Keratinocyte (primary cell): ENCODE results near the gene RNF26. TPM values are rescaled to one million over a fixed set of nuclear protein-coding genes. Genes with fewer than 3 reads are reported as not detected.

Experiments used
- DNase-seq: peaks from one replicate; pipeline ENCODE4 v3.0.0-alpha.2; 2011; ENCODE audit warnings: low read depth, missing footprints, low spot score
- FAIRE-seq: peaks from 2 replicates; lab custom pipeline; 2011; peaks lifted over from hg19 to GRCh38; lab: Jason Lieb, UNC
- H2AFZ ChIP-seq: 2 replicates; pipeline ENCODE4 v1.6.0; 2012; ENCODE audit warnings: low read length, control low read depth, inconsistent platforms; ENCODE audit not compliant: control insufficient read depth
- H3K27ac ChIP-seq: 2 replicates; pipeline ENCODE4 v1.5.1; 2011; ENCODE audit warnings: low read length; ENCODE audit not compliant: control insufficient read depth, insufficient read depth
- H3K27me3 ChIP-seq: 3 replicates; pipeline ENCODE4 v1.6.0; 2011; ENCODE audit warnings: low read length; ENCODE audit not compliant: control insufficient read depth, insufficient read depth; ENCODE audit errors: extremely low read depth
- H3K36me3 ChIP-seq, 2 experiments: 2 replicates in 1 of 2; 3 replicates in 1 of 2; pipeline ENCODE4 v1.5.1; 2011; ENCODE audit warnings: low read length in 2 of 2, mild to moderate bottlenecking in 1 of 2; ENCODE audit not compliant: control insufficient read depth in 2 of 2, insufficient read depth in 2 of 2; ENCODE audit errors: extremely low read depth in 1 of 2
- H3K4me1 ChIP-seq: 3 replicates; pipeline ENCODE4 v1.5.1; 2011; ENCODE audit warnings: low read length; ENCODE audit not compliant: control insufficient read depth, insufficient read depth; ENCODE audit errors: extremely low read depth
- H3K4me2 ChIP-seq: 3 replicates; pipeline ENCODE4 v1.6.0; 2011; ENCODE audit warnings: low read depth, low read length; ENCODE audit not compliant: control insufficient read depth, insufficient read depth; ENCODE audit errors: extremely low read depth
- H3K4me3 ChIP-seq, 3 experiments: fragments of 200-600 bp in 1 of 3; sonication (generic) in 1 of 3; 2 replicates in 2 of 3; 3 replicates in 1 of 3; pipeline ENCODE4 v1.5.1; 2011 to 2016; ENCODE audit warnings: low read length in 3 of 3, mild to moderate bottlenecking in 3 of 3, control low read depth in 2 of 3, inconsistent platforms in 1 of 3, low read depth in 1 of 3, mixed read lengths in 1 of 3, mixed run types in 1 of 3, moderate library complexity in 1 of 3; ENCODE audit not compliant: control insufficient read depth in 2 of 3, insufficient read depth in 2 of 3; ENCODE audit errors: extremely low read depth in 1 of 3
- H3K79me2 ChIP-seq: 2 replicates; pipeline ENCODE4 v1.6.0; 2012; ENCODE audit warnings: low read length; ENCODE audit not compliant: control insufficient read depth, insufficient read depth
- H3K9ac ChIP-seq: 3 replicates; pipeline ENCODE4 v1.6.0; 2011; ENCODE audit warnings: low read length; ENCODE audit not compliant: control insufficient read depth, insufficient read depth; ENCODE audit errors: extremely low read depth
- H3K9me1 ChIP-seq: 3 replicates; pipeline ENCODE4 v1.6.0; 2011; ENCODE audit warnings: low read length; ENCODE audit not compliant: control insufficient read depth, insufficient read depth; ENCODE audit errors: extremely low read depth
- H3K9me3 ChIP-seq: 2 replicates; pipeline ENCODE4 v1.5.1; 2012; ENCODE audit warnings: low read depth, low read length; ENCODE audit not compliant: control insufficient read depth
- H4K20me1 ChIP-seq: 3 replicates; pipeline ENCODE4 v1.6.0; 2011; ENCODE audit warnings: low read length; ENCODE audit not compliant: control insufficient read depth, insufficient read depth; ENCODE audit errors: extremely low read depth
- EZH2 ChIP-seq: IDR thresholded peaks from one replicate; pipeline ENCODE4 v1.6.1; 2012; ENCODE audit warnings: inconsistent platforms, mild to moderate bottlenecking, low read length, moderate library complexity
- dilution Hi-C: fragments of 300-500 bp; cut with MboI; formaldehyde crosslinking; loops from one replicate; pipeline ENCODE4 v1.7.0; 2020; ENCODE audit warnings: low sequenced_read_pairs; ENCODE audit not compliant: extremely low pct_ligation_motif_present
- polyA plus RNA-seq, 5 experiments: library from polyadenylated mRNA; depleted of rRNA in 3 of 5; stranded (reverse) in 3 of 5; stranded (forward) in 1 of 5; unstranded in 1 of 5; fragments of >200 nt; gene quantifications; 1 replicate in 1 of 5; 2 replicates in 3 of 5; 3 replicates in 1 of 5; pipeline versions ENCODE4 v1.2.1 to v1.2.3, GENCODE V29; 2011 to 2012; ENCODE audit warnings: missing spikeins in 2 of 5, low read depth in 1 of 5, low replicate concordance in 1 of 5
- TF ChIP-seq, protein P1 (sequence below), 3 experiments: IDR thresholded peaks in 1 of 3; conservative IDR thresholded peaks in 1 of 3; optimal IDR thresholded peaks in 1 of 3; 2 replicates in 2 of 3; 3 replicates in 1 of 3; pipeline versions ENCODE3 to v1.5.1; 2011; ENCODE audit warnings: low read length in 3 of 3, mild to moderate bottlenecking in 3 of 3, moderate library complexity in 2 of 3, control low read depth in 1 of 3, inconsistent platforms in 1 of 3; ENCODE audit not compliant: insufficient read depth in 2 of 3; ENCODE audit errors: extremely low read depth in 1 of 3

The RNF26 gene
- polyA plus RNA-seq, 1 donor (not counting 4 experiments of a cell fraction or from before 2014, with no cell fraction given), result 13.2 TPM

DNA sequence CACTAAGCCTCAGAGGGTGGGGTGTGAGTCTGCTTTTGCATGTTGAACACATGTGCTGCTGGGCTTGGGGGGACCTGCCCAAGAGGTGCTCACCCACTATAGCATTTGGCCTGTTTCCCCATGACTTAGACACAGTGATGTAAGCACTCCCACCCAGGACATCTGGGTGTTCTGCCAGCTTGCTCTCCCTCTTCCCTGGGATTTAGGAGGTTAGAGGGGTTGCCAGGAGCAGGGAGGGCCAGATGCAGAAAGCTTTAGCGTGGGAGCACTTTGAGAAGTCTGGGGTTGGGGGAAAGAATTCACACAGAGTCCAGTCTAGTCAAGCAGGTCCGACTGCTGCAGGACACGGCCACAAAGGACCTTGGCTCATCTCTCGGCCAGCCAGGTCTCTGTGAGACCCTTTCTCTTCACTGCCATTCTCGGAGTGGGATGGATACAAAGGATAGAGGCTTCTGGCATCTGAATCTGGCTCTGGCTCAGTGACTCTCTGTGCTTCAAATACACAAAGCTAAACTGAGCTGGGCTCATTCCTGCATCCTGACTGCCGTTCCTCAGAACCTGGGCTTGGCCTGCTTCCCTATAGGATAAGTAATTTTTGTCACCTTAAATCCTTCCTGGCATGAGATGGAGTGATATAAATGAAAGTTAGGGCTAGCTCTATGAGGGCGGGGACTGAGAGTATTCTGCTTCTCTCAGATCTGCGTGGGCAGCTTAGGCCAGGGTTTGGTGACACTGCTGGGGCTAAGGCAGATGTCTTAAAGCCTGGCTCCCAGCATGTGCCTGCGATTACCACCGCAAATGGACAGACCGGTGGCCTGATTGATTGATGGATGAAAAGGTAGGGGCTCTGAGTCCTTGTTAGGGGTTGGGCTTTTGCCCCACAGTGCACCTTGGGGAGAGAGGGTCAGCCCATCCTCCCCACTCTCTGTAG is 32.6 kb downstream of the RNF26 start:
- no peak overlapping the region for H3K9ac ChIP-seq
- no peak overlapping the region for H2AFZ ChIP-seq
- no peak overlapping the region for H3K27ac ChIP-seq
- H3K27me3 ChIP-seq, result peaks cover 29% of the 10 kb centered on the region
- H3K79me2 ChIP-seq, result no peaks in the 10 kb centered on the region
- H3K4me2 ChIP-seq, result no peak overlapping the region
- H3K36me3 ChIP-seq, result no peaks in the 10 kb centered on the region
- no peaks in the 10 kb centered on the region for H3K9me1 ChIP-seq
- H3K4me1 ChIP-seq, result peaks cover 8% of the 10 kb centered on the region
- no peaks in the 10 kb centered on the region for H3K9me3 ChIP-seq
- H4K20me1 ChIP-seq, result no peaks in the 10 kb centered on the region
- H3K4me3 ChIP-seq, result no peak overlapping the region
- FAIRE-seq, result no peak
- dilution Hi-C loops, result no loop called here
- DNase-seq, result no peak
- TF ChIP-seq, protein P1, sequence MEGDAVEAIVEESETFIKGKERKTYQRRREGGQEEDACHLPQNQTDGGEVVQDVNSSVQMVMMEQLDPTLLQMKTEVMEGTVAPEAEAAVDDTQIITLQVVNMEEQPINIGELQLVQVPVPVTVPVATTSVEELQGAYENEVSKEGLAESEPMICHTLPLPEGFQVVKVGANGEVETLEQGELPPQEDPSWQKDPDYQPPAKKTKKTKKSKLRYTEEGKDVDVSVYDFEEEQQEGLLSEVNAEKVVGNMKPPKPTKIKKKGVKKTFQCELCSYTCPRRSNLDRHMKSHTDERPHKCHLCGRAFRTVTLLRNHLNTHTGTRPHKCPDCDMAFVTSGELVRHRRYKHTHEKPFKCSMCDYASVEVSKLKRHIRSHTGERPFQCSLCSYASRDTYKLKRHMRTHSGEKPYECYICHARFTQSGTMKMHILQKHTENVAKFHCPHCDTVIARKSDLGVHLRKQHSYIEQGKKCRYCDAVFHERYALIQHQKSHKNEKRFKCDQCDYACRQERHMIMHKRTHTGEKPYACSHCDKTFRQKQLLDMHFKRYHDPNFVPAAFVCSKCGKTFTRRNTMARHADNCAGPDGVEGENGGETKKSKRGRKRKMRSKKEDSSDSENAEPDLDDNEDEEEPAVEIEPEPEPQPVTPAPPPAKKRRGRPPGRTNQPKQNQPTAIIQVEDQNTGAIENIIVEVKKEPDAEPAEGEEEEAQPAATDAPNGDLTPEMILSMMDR (optimal IDR thresholded peaks at IDR 0.05 in 1 of 3, IDR thresholded peaks at IDR 0.05 in 1 of 3, conservative IDR thresholded peaks at IDR 0.05 in 1 of 3; ENCODE audit: extremely low read depth in 1 of 3, insufficient read depth in 2 of 3, low read length in 3 of 3), result no peak
- no peak for TF ChIP-seq EZH2

DNA sequence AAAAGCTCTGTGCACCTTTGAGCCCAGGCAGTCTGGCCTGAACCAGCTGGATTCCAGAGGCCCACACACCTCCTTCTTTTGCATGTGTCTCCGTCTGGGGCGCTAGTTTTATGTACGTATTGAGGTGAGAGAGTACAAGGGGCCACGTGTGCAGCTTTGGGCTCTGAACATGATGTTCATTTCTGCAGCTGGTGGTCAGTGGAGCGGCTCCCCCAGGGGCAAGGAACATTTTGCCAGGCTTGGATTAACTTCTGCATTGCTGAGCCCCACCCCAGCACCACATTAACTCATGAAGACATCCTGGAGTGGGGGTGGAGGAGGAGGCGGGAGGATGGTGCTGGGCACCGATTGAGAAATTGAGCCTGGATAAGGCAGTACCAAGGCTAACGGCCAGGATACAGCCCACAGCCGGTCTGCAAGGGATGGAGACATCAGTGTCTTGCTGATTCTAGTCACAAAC is 33.4 kb downstream of the RNF26 start:
- dilution Hi-C loops, result no loop called here
- H3K4me2 ChIP-seq, result no peak overlapping the region
- H3K27ac ChIP-seq, result no peak overlapping the region

More for the DNA sequence above, 33.4 kb downstream of the RNF26 start:
- Histone ChIP-seq H3K79me2 (no peaks in the 10 kb centered on the region), H3K4me1 (peaks cover 8% of the 10 kb centered on the region), H3K27me3 (peaks cover 28% of the 10 kb centered on the region), H4K20me1 (no peaks in the 10 kb centered on the region), H3K9ac (no peak overlapping the region), H3K9me3 (no peaks in the 10 kb centered on the region), H3K36me3 (no peaks in the 10 kb centered on the region), H2AFZ (no peak overlapping the region), H3K9me1 (no peaks in the 10 kb centered on the region), H3K4me3 (no peak overlapping the region)
- TF ChIP-seq, protein P1 (optimal IDR thresholded peaks at IDR 0.05 in 1 of 3, IDR thresholded peaks at IDR 0.05 in 1 of 3, conservative IDR thresholded peaks at IDR 0.05 in 1 of 3; ENCODE audit: extremely low read depth in 1 of 3, insufficient read depth in 2 of 3, low read length in 3 of 3), result no peak
- no peak for FAIRE-seq
- DNase-seq, result no peak
